Lower leg skin (tissue), 4 donors: ENCODE results near the gene CC2D1A. TPM values are rescaled to one million over a fixed set of nuclear protein-coding genes. Genes with fewer than 3 reads are reported as not detected.

ENCODE experiments used
- DNase-seq, 2 donors: peaks; one replicate each; pipeline ENCODE4 v3.0.0-alpha.2; 2019; ENCODE audit warnings: low spot score in 2 of 2
- H3K4me3 ChIP-seq: fragments of 200-600 bp; sonication (generic); 2 replicates; pipeline ENCODE4 v1.5.1; 2017; ENCODE audit warnings: mild to moderate bottlenecking, low read depth; ENCODE audit not compliant: poor library complexity, severe bottlenecking
- CTCF ChIP-seq, 3 donors: fragments of 450-650 bp; IDR thresholded peaks; one replicate each; pipeline ENCODE4 v1.5.1; 2016; ENCODE audit warnings: antibody characterized with exemption in 3 of 3, mild to moderate bottlenecking in 3 of 3, moderate library complexity in 2 of 3
- POLR2A ChIP-seq, 2 donors: fragments of 450-650 bp; IDR thresholded peaks; one replicate each; pipeline ENCODE4 v1.6.1; 2016 to 2017; ENCODE audit warnings: antibody characterized with exemption in 2 of 2, mild to moderate bottlenecking in 1 of 2, moderate library complexity in 1 of 2
- WGBS, 2 donors: methylation state at CpG; one replicate each; pipeline ENCODE4 v1.1.5; 2018; 5-methylcytosine and 5-hydroxymethylcytosine counted together
- intact Hi-C: fragments of 100-400 bp; cut with DNase I; formaldehyde crosslinking; loops from one replicate; pipeline ENCODE4 v1.15.0; 2023; ENCODE audit warnings: low total_unique reads
- total RNA-seq, 4 donors: library from RNA; depleted of rRNA; stranded (reverse); fragments of >200 nt; gene quantifications; one replicate each; pipeline ENCODE4 v1.1.0, GENCODE V29; 2016

The CC2D1A gene
- total RNA-seq: 100 to 1,000 TPM in 1 of 4 donors, 10 to 100 TPM in 3; 48.9 to 104 (median 54.8) TPM

DNA sequence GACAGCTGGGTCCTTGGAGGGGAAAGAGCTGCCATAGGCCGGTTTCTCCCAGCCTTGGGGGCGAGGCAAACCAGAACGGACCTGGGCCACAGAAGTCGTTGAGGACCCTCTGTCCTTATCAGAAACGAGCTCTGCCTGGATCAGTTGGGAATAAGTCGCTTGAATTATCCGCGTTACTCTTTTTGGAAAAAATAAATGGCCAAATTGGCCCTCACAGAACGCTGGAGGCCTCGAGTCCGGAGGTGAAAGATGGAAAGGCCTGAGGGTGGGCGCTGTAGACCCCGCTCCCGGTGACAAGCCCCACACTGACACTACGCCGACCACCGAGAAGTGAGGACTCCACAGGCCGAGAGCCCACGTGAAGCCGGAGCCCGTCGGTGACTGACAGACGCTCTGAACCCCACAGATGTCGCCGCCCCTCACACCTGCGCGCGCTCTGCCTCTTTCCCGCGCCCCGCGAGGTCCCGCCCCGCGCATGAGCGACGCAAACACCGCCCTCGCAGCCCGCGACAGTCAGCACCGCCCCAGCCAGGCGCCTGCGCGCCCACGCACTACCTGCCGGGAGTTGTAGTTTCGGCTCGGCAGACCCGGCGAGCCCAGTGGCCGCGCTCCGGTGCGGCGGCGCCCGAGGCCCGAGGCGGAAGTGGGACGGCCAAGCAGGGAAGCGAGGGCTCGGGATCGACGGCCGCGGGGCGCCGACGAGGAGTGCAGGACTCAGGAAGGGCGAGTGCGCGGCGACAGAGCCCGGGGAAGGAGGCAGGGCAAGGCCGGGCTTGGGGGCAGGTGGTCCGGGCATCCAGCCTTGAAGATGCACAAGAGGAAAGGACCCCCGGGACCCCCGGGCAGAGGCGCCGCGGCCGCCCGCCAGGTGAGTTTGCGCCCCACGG lies at the start of gene CC2D1A, which contains the start of gene BRME1:
TSS of gene CC2D1A (plus strand) at position 568 of the 887 bp plus-strand sequence. CDS start at position 809, 241 bp downstream.
TSS of gene BRME1 (minus strand) at position 484 of the 887 bp plus-strand sequence. CDS start 1,225 bp downstream, outside the sequence.
- H3K4me3 ChIP-seq: peak within 1 kb of the TSS; percentile 73
- WGBS, 2 donors: 6 to 10% methylated on average over 75 to 77 of the region's 86 CpGs
- intact Hi-C loops: no loop called here
- DNase-seq: peak; percentile 88 to 98
- TF ChIP-seq CTCF (IDR thresholded peaks at IDR 0.05): no peak
- no peak for TF ChIP-seq POLR2A (IDR thresholded peaks at IDR 0.05)

- no peak for TF ChIP-seq POLR2A (IDR thresholded peaks at IDR 0.05)
- no peak for TF ChIP-seq CTCF (IDR thresholded peaks at IDR 0.05)
- H3K4me3 ChIP-seq: no peak overlapping the region
These were observed 49.5 kb upstream of the CC2D1A start for GRCh38 chr19:13856497-13856896.

GRCh38 chr19:13859361-13859880 lies 46.6 kb upstream of the CC2D1A start:
- intact Hi-C loops: loop anchor here (10.0 kb wide), 1 partner anchor 705 kb away; the partner anchor contains the start of genes IER2 and STX10
- WGBS, 2 donors: 93 to 95% methylated on average over 3 of the region's 3 CpGs
- no peak overlapping the region for H3K4me3 ChIP-seq
- DNase-seq: no peak
- TF ChIP-seq CTCF (IDR thresholded peaks at IDR 0.05) (no peak), POLR2A (IDR thresholded peaks at IDR 0.05) (no peak)

More at GRCh38 chr19:13856497-13856896, 49.5 kb upstream of the CC2D1A start:
- 45 to 64% methylated on average over 2 of the region's 2 CpGs for WGBS, 2 donors
- no peak for DNase-seq
- intact Hi-C loops: loop anchor here (10.0 kb wide), 1 partner anchor 702 kb away; the partner anchor contains the start of genes IER2 and STX10

DNA sequence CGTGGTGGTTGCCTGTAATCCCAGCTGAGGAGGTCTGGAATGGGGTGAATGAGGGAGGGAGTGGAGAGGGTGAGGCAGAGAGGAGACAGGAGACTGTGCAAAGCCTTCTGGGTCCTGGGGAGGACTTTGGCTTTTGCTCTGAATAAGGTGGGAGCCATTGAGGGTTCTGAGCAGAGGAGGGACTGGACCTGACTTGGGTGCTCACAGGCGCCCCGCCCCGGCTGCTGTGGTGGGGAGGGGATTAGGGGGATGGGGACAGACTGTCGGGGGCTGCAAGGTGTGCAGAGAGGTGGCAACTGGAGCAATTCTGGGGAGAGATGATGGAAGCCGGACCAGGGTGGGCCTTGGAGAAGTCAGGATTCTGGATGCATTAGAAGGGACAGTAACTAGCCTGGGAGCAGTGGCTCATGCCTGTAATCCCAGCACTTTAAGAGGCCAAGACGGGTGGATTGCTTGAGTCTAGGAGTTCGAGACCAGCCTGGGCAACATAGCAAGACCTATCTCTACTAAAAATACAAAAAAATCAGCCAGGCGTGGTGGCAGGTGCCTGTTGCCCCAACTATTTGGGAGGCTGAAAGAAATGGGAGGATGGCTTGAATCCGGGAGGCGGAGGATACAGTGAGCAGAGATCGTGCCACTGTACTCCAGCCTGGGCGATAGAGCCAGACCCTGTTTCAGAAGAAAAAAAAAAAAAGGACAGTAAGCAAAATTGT lies 45.2 kb upstream of the CC2D1A start:
- DNase-seq: no peak
- intact Hi-C loops: loop anchor here (5.0 kb wide), 2 partner anchors 264 to 1991 kb away; no protein-coding TSS in a partner anchor
- TF ChIP-seq CTCF (IDR thresholded peaks at IDR 0.05) (no peak), POLR2A (IDR thresholded peaks at IDR 0.05) (no peak)
- no peak overlapping the region for H3K4me3 ChIP-seq
- 71 to 74% methylated on average over 13 of the region's 13 CpGs for WGBS, 2 donors

GRCh38 chr19:13861392-13861713 lies 44.6 kb upstream of the CC2D1A start:
- intact Hi-C loops: loop anchor here (5.0 kb wide), 2 partner anchors 264 to 1991 kb away; no protein-coding TSS in a partner anchor
- TF ChIP-seq CTCF (IDR thresholded peaks at IDR 0.05) (no peak), POLR2A (IDR thresholded peaks at IDR 0.05) (no peak)
- DNase-seq: no peak
- 5 to 14% methylated on average over 11 of the region's 11 CpGs for WGBS, 2 donors
- peak overlapping the region; percentile 0 for H3K4me3 ChIP-seq
